H1 (cell line): Measurements from ENCODE around the gene DENND1A. TPM values are rescaled to one million over a fixed set of nuclear protein-coding genes. Genes with fewer than 3 reads are reported as not detected.

ENCODE experiments used
- CTCF ChIA-PET: fragments of 300-600 bp; sonication (Branson Sonifier 250); formaldehyde crosslinking; loops from one replicate; lab custom pipeline; 2021; ENCODE audit not compliant: partially characterized antibody; lab: Charles Lee
- POLR2A ChIA-PET: fragments of 300-600 bp; sonication (Branson Sonifier 250); formaldehyde crosslinking; loops from one replicate; lab custom pipeline; 2021; ENCODE audit warnings: inconsistent platforms; ENCODE audit not compliant: partially characterized antibody; lab: Charles Lee
- DNase-seq, 2 experiments: peaks; one replicate each; pipeline versions ENCODE4 v3.0.0 to v3.0.0-alpha.2; 2010 to 2022; ENCODE audit warnings: low spot score in 2 of 2, low read depth in 1 of 2, mixed read lengths in 1 of 2
- FAIRE-seq: peaks from 2 replicates; lab custom pipeline; 2011; peaks lifted over from hg19 to GRCh38; lab: Jason Lieb, UNC
- H2AFZ ChIP-seq: 2 replicates; pipeline ENCODE4 v1.8.1; 2012; ENCODE audit warnings: low read length, inconsistent platforms
- H2AK5ac ChIP-seq: 2 replicates; pipeline ENCODE4 v1.6.1; 2013; ENCODE audit warnings: low read depth, low read length
- H2BK120ac ChIP-seq: replicated peaks from 2 replicates; pipeline ENCODE3; 2013; ENCODE audit warnings: low read depth, low read length, inconsistent platforms
- H2BK12ac ChIP-seq: 2 replicates; pipeline ENCODE4 v1.6.1; 2013; ENCODE audit warnings: low read depth, low read length
- H2BK15ac ChIP-seq: 2 replicates; pipeline ENCODE4 v1.6.1; 2013; ENCODE audit warnings: low read length
- H2BK20ac ChIP-seq: 2 replicates; pipeline ENCODE4 v1.6.1; 2013; ENCODE audit warnings: low read length
- H2BK5ac ChIP-seq: 2 replicates; pipeline ENCODE4 v1.6.1; 2013; ENCODE audit warnings: low read depth, low read length
- H3K14ac ChIP-seq: 2 replicates; pipeline ENCODE4 v1.6.1; 2013; ENCODE audit warnings: inconsistent platforms; ENCODE audit not compliant: insufficient read length
- H3K18ac ChIP-seq: 2 replicates; pipeline ENCODE4 v1.6.1; 2013; ENCODE audit warnings: low read length; ENCODE audit errors: extremely low read depth
- H3K23ac ChIP-seq: 2 replicates; pipeline ENCODE4 v1.6.1; 2013; ENCODE audit warnings: inconsistent platforms; ENCODE audit not compliant: insufficient read length
- H3K23me2 ChIP-seq: 2 replicates; pipeline ENCODE4 v1.6.1; 2013; ENCODE audit warnings: low read depth, low read length
- H3K27ac ChIP-seq: 2 replicates; pipeline ENCODE4 v1.6.1; 2011; ENCODE audit warnings: low read depth, low read length, inconsistent platforms
- H3K27me3 ChIP-seq, 4 experiments: replicated peaks in 1 of 4; 1 replicate in 1 of 4; 2 replicates in 3 of 4; pipeline versions ENCODE4 v1.6.1 to v1.8.1; 2011 to 2013; ENCODE audit warnings: low read length in 3 of 4, mild to moderate bottlenecking in 3 of 4, inconsistent platforms in 2 of 4, mixed read lengths in 2 of 4, moderate library complexity in 1 of 4; ENCODE audit not compliant: control insufficient read depth in 3 of 4, insufficient read depth in 3 of 4; ENCODE audit errors: extremely low read depth in 1 of 4
- H3K36me3 ChIP-seq, 4 experiments: 2 replicates each; pipeline versions ENCODE4 v1.6.1 to v1.8.1; 2011 to 2013; ENCODE audit warnings: mild to moderate bottlenecking in 4 of 4, low read length in 3 of 4, moderate library complexity in 2 of 4, control low read depth in 1 of 4, inconsistent platforms in 1 of 4; ENCODE audit not compliant: insufficient read depth in 4 of 4, control insufficient read depth in 2 of 4
- H3K4ac ChIP-seq: replicated peaks from 2 replicates; pipeline ENCODE3; 2013; ENCODE audit warnings: low read length, low read depth, mixed read lengths, inconsistent platforms; ENCODE audit not compliant: insufficient read length
- H3K4me1 ChIP-seq, 4 experiments: replicated peaks in 1 of 4; 1 replicate in 1 of 4; 2 replicates in 3 of 4; pipeline versions ENCODE4 v1.6.1 to v1.8.1; 2011 to 2013; ENCODE audit warnings: low read length in 3 of 4, inconsistent platforms in 2 of 4, mixed read lengths in 1 of 4; ENCODE audit not compliant: insufficient read depth in 4 of 4, control insufficient read depth in 3 of 4
- H3K4me2 ChIP-seq, 2 experiments: 2 replicates each; pipeline versions ENCODE4 v1.6.1 to v1.8.1; 2011 to 2013; ENCODE audit warnings: low read depth in 2 of 2, low read length in 2 of 2, control low read depth in 1 of 2, inconsistent platforms in 1 of 2, mild to moderate bottlenecking in 1 of 2; ENCODE audit not compliant: insufficient read depth in 1 of 2
- H3K4me3 ChIP-seq, 4 experiments: fragments of 200-600, 300-600 bp in 1 of 4; sonication (generic), shearing (Covaris generic), sonication (Bioruptor Twin) in 1 of 4; 2 replicates each; pipeline versions ENCODE4 v1.5.1 to v1.8.1; 2011 to 2016; ENCODE audit warnings: low read length in 4 of 4, low read depth in 3 of 4, control low read depth in 2 of 4, inconsistent platforms in 2 of 4, mild to moderate bottlenecking in 2 of 4, mixed read lengths in 1 of 4, moderate library complexity in 1 of 4; ENCODE audit not compliant: insufficient read depth in 2 of 4; ENCODE audit errors: extremely low read depth in 1 of 4
- H3K56ac ChIP-seq: replicated peaks from 2 replicates; pipeline ENCODE3; 2013; ENCODE audit warnings: low read depth, mild to moderate bottlenecking, mixed read lengths, low read length, inconsistent platforms; ENCODE audit not compliant: insufficient read length
- H3K79me1 ChIP-seq: 2 replicates; pipeline ENCODE4 v1.6.1; 2013; ENCODE audit warnings: low read depth, low read length, control low read depth
- H3K79me2 ChIP-seq, 2 experiments: 2 replicates each; pipeline versions ENCODE4 v1.6.1 to v1.8.1; 2012 to 2013; ENCODE audit warnings: low read length in 2 of 2, mild to moderate bottlenecking in 2 of 2, inconsistent platforms in 1 of 2; ENCODE audit not compliant: insufficient read depth in 2 of 2, control insufficient read depth in 1 of 2
- H3K9ac ChIP-seq, 4 experiments: replicated peaks in 1 of 4; 1 replicate in 1 of 4; 2 replicates in 3 of 4; pipeline versions ENCODE4 v1.6.1 to v1.8.1; 2011 to 2013; ENCODE audit warnings: low read depth in 3 of 4, low read length in 3 of 4, control low read depth in 2 of 4, mild to moderate bottlenecking in 2 of 4, moderate library complexity in 2 of 4, inconsistent platforms in 1 of 4; ENCODE audit errors: extremely low read depth in 1 of 4
- H3K9me3 ChIP-seq, 2 experiments: 2 replicates each; pipeline versions ENCODE4 v1.6.1 to v1.8.1; 2012 to 2013; ENCODE audit warnings: mild to moderate bottlenecking in 2 of 2, moderate library complexity in 2 of 2, control low read depth in 1 of 2, inconsistent platforms in 1 of 2, low read depth in 1 of 2, low read length in 1 of 2, mixed read lengths in 1 of 2; ENCODE audit not compliant: insufficient read depth in 2 of 2
- H4K20me1 ChIP-seq, 2 experiments: replicated peaks in 1 of 2; 2 replicates each; pipeline versions ENCODE3 to v1.8.1; 2011 to 2013; ENCODE audit warnings: inconsistent platforms in 2 of 2, low read length in 2 of 2, mild to moderate bottlenecking in 1 of 2; ENCODE audit not compliant: insufficient read depth in 2 of 2, control insufficient read depth in 1 of 2
- H4K5ac ChIP-seq: 2 replicates; pipeline ENCODE4 v1.6.1; 2013; ENCODE audit warnings: low read length, low read depth, mixed read lengths, inconsistent platforms; ENCODE audit not compliant: insufficient read length
- H4K8ac ChIP-seq: 2 replicates; pipeline ENCODE4 v1.8.0; 2013; ENCODE audit warnings: mild to moderate bottlenecking, moderate library complexity, low read length, inconsistent platforms; ENCODE audit not compliant: insufficient read depth; ENCODE audit errors: extremely low read depth
- H4K91ac ChIP-seq: replicated peaks from 2 replicates; pipeline ENCODE3; 2013; ENCODE audit warnings: low read length, mixed read lengths, inconsistent platforms; ENCODE audit not compliant: insufficient read length
- BRCA1 ChIP-seq: IDR thresholded peaks from 2 replicates; pipeline ENCODE4 v1.6.1; 2012; ENCODE audit warnings: low read depth, low read length, improper control_type of control experiment
- CTCF ChIP-seq, 3 experiments: IDR thresholded peaks; 1 replicate in 2 of 3; 2 replicates in 1 of 3; pipeline versions ENCODE4 v1.5.1 to v1.6.1; 2011; ENCODE audit warnings: low read length in 3 of 3, mild to moderate bottlenecking in 3 of 3, inconsistent platforms in 2 of 3, low read depth in 1 of 3, moderate library complexity in 1 of 3; ENCODE audit not compliant: insufficient read depth in 1 of 3; ENCODE audit errors: control extremely low read depth in 1 of 3
- E2F6 ChIP-seq: IDR thresholded peaks from 2 replicates; pipeline ENCODE4 v1.6.1; 2012; ENCODE audit warnings: inconsistent platforms
- GABPA ChIP-seq: IDR thresholded peaks from 2 replicates; pipeline ENCODE4 v1.6.1; 2011; ENCODE audit warnings: mild to moderate bottlenecking, low read length, moderate library complexity, borderline replicate concordance; ENCODE audit not compliant: insufficient read depth
- HDAC2 ChIP-seq, 2 experiments: fragments of 300-600 bp in 1 of 2; sonication (generic) in 1 of 2; IDR thresholded peaks; 2 replicates each; pipeline ENCODE4 v1.6.1; 2011 to 2012; ENCODE audit warnings: low read depth in 2 of 2, low read length in 2 of 2, mild to moderate bottlenecking in 2 of 2, moderate library complexity in 2 of 2, borderline replicate concordance in 1 of 2, inconsistent platforms in 1 of 2
- RNF2 ChIP-seq: fragments of 200-900, 300-1000 bp; sonication (generic); IDR thresholded peaks from 2 replicates; pipeline ENCODE4 v1.7.1; 2016; ENCODE audit warnings: borderline replicate concordance, low read depth, mild to moderate bottlenecking, antibody characterized with exemption, low read length; ENCODE audit not compliant: poor library complexity, severe bottlenecking; ENCODE audit errors: missing control alignments
- SIRT6 ChIP-seq: IDR thresholded peaks from one replicate; pipeline ENCODE4 v1.7.1; 2012; ENCODE audit warnings: low read length, inconsistent platforms
- SP1 ChIP-seq: IDR thresholded peaks from 2 replicates; pipeline ENCODE4 v1.6.1; 2011; ENCODE audit warnings: low read depth, low read length
- TAF1 ChIP-seq: IDR thresholded peaks from 2 replicates; pipeline ENCODE4 v1.6.1; 2011; ENCODE audit warnings: mild to moderate bottlenecking, low read depth, low read length
- TBP ChIP-seq: IDR thresholded peaks from 2 replicates; pipeline ENCODE4 v1.6.1; 2011; ENCODE audit warnings: low read depth, low read length, improper control_type of control experiment
- YY1 ChIP-seq: IDR thresholded peaks from 2 replicates; pipeline ENCODE4 v1.6.1; 2011; ENCODE audit warnings: low read depth, mild to moderate bottlenecking, low read length
- WGBS, 2 experiments: shearing (Covaris generic) in 1 of 2; methylation state at CpG; one replicate each; pipeline versions ENCODE4 v1.1.6 to v1.1.7; 2013 to 2015; ENCODE audit warnings: low lambda C conversion rate in 2 of 2, mixed read lengths in 2 of 2, inconsistent platforms in 1 of 2, low coverage in 1 of 2, missing lambda C conversion rate in 1 of 2; ENCODE audit not compliant: insufficient replicate concordance in 2 of 2, insufficient coverage in 1 of 2, insufficient read length in 1 of 2; ENCODE audit errors: extremely low coverage in 1 of 2, missing lambda C conversion rate in 1 of 2; 5-methylcytosine and 5-hydroxymethylcytosine counted together
- polyA plus RNA-seq, 7 experiments: library from polyadenylated mRNA; depleted of rRNA in 3 of 7; stranded (reverse) in 5 of 7; unstranded in 2 of 7; fragments of >200 nt in 5 of 7; fragments of 200-250 nt in 2 of 7; gene quantifications; 1 replicate in 5 of 7; 2 replicates in 1 of 7; 4 replicates in 1 of 7; pipeline versions ENCODE4 v1.2.1 to v1.2.3, GENCODE V29; 2011 to 2013; ENCODE audit warnings: missing spikeins in 2 of 7, mixed read lengths in 2 of 7
- total RNA-seq: library from RNA; stranded (reverse); fragmentation: NEBNext Ultra II Directional; extraction: Animal tissue kit (Norgen Biotek cat#: 25700); gene quantifications from 2 replicates; pipeline ENCODE4 v1.2.1, GENCODE V29; 2021

The DENND1A gene
- total and polyA plus RNA-seq, 2 of the 8 experiments (the other 6 are each of a cell fraction or from before 2014, with no cell fraction given) = 24.1 to 26.4 TPM

DNA sequence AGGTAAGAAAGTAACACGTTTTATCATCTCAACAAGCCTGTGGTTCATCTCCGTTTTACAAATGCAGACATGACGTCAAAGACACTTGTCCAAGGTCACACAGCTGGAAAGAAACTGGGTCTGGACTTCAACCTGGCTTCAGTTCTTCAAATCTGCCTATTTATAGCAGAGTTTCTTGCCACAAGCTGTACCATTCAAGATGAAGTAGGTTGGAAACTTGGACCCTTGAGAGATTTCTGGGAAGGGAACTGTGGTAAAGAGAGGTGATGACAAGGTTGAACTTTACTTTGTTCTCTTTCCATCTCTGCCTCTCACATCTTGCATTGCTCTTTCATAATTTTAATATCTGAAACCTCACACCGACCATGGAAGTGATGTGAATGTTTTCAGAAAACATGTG is 29.9 kb upstream of the DENND1A start:
- Histone ChIP-seq H2AK5ac (no peak overlapping the region), H3K79me1 (no peaks in the 10 kb centered on the region), H4K91ac (no peak overlapping the region), H3K79me2 (no peaks in the 10 kb centered on the region), H3K9ac (no peak overlapping the region), H2BK120ac (no peak overlapping the region), H3K27me3 (peaks cover 0 to 1% (median 0%) of the 10 kb centered on the region in 4 experiments; a peak in 2 of 7 replicates), H2BK12ac (no peak overlapping the region), H4K8ac (no peak overlapping the region), H3K4me3 (no peak overlapping the region), H3K23ac (no peak overlapping the region), H4K5ac (no peak overlapping the region), H3K36me3 (no peaks in the 10 kb centered on the region), H2BK20ac (no peak overlapping the region), H2AFZ (no peak overlapping the region), H3K4me1 (peaks cover 0 to 1% (median 0%) of the 10 kb centered on the region in 4 experiments; a peak in 1 of 7 replicates), H3K23me2 (no peaks in the 10 kb centered on the region), H2BK15ac (no peak overlapping the region), H3K4me2 (no peak overlapping the region), H2BK5ac (no peak overlapping the region), H3K4ac (no peak overlapping the region), H3K14ac (no peak overlapping the region), H3K9me3 (no peaks in the 10 kb centered on the region), H3K27ac (no peak overlapping the region), H4K20me1 (no peaks in the 10 kb centered on the region), H3K18ac (no peak overlapping the region), H3K56ac (no peak overlapping the region)
- 90% methylated on average over 4 of the region's 4 CpGs; no CpG with 5 or more reads in 1 of the 2 experiments for WGBS, 2 experiments
- DNase-seq (no peak), FAIRE-seq (no peak)
- CTCF ChIA-PET = interaction anchor here (0.8 to 1.2 kb wide), 2 partner anchors 12 to 25 kb away, joined by 3 read pairs; no protein-coding TSS in a partner anchor
- POLR2A ChIA-PET = no interaction called here
- TF ChIP-seq CTCF (IDR thresholded peaks at IDR 0.05; ENCODE audit: control extremely low read depth in 1 of 3, insufficient read depth in 1 of 3, low read depth in 1 of 3, low read length in 3 of 3) (no peak), E2F6 (no peak), YY1 (no peak), BRCA1 (no peak), TAF1 (no peak), TBP (no peak), GABPA (no peak), SP1 (no peak), HDAC2 (IDR thresholded peaks at IDR 0.05; ENCODE audit: borderline replicate concordance in 1 of 2, low read depth in 2 of 2, low read length in 2 of 2) (no peak), RNF2 (no peak), SIRT6 (no peak)
